SK-N-SH treated with all-trans-retinoic acid at 6 μM for 48 hours (cell line): ENCODE data around the gene KRTAP10-2.

ENCODE experiments used
- CREB5 ChIP-seq: fragments of 250-450 bp; sonication (Bioruptor Pico); IDR thresholded peaks from 2 replicates; pipeline ENCODE4 v1.5.1; 2020; ENCODE audit warnings: low read depth, mild to moderate bottlenecking, moderate library complexity
- CSRNP3 ChIP-seq: fragments of 250-450 bp; sonication (Bioruptor Pico); IDR thresholded peaks from 2 replicates; pipeline ENCODE4 v1.5.1; 2021; ENCODE audit warnings: mild to moderate bottlenecking, moderate library complexity
- PATZ1 ChIP-seq: fragments of 250-450 bp; sonication (Bioruptor Pico); IDR thresholded peaks from 2 replicates; pipeline ENCODE4 v1.8.0; 2020; ENCODE audit warnings: mild to moderate bottlenecking, moderate library complexity, borderline replicate concordance
- PPARA ChIP-seq: fragments of 250-450 bp; sonication (Bioruptor Pico); IDR thresholded peaks from 2 replicates; pipeline ENCODE4 v1.5.0; 2020; ENCODE audit warnings: mild to moderate bottlenecking, borderline replicate concordance
- RARB ChIP-seq: fragments of 250-450 bp; sonication (Bioruptor Pico); IDR thresholded peaks from 2 replicates; pipeline ENCODE4 v1.8.0; 2021; ENCODE audit warnings: mild to moderate bottlenecking, moderate library complexity
- SNAI2 ChIP-seq: fragments of 250-450 bp; sonication (Bioruptor Pico); IDR thresholded peaks from 2 replicates; pipeline ENCODE4 v1.5.0; 2020; ENCODE audit warnings: mild to moderate bottlenecking, moderate library complexity
- TSHZ2 ChIP-seq: fragments of 250-450 bp; sonication (Bioruptor Pico); IDR thresholded peaks from 2 replicates; pipeline ENCODE4 v1.5.0; 2020; ENCODE audit warnings: mild to moderate bottlenecking, moderate library complexity

GRCh38 chr21:44534688-44535087, 16.6 kb downstream of the KRTAP10-2 start:
- no peak for TF ChIP-seq CREB5 (CRISPR knock-in tag)
- no peak for TF ChIP-seq PPARA (CRISPR knock-in tag)
- no peak for TF ChIP-seq PATZ1 (CRISPR knock-in tag)
- TF ChIP-seq RARB (CRISPR knock-in tag) = no peak
- no peak for TF ChIP-seq CSRNP3 (CRISPR knock-in tag)
- TF ChIP-seq SNAI2 = no peak
- no peak for TF ChIP-seq TSHZ2 (CRISPR knock-in tag)
